ENCODE data around the gene KDM5B.
"Not testable (repeated sequence)": the region's sequence is repeated elsewhere in the genome, so short reads cannot be mapped to it uniquely, and the experiment has no call there.

KDM5B gene

DNA sequence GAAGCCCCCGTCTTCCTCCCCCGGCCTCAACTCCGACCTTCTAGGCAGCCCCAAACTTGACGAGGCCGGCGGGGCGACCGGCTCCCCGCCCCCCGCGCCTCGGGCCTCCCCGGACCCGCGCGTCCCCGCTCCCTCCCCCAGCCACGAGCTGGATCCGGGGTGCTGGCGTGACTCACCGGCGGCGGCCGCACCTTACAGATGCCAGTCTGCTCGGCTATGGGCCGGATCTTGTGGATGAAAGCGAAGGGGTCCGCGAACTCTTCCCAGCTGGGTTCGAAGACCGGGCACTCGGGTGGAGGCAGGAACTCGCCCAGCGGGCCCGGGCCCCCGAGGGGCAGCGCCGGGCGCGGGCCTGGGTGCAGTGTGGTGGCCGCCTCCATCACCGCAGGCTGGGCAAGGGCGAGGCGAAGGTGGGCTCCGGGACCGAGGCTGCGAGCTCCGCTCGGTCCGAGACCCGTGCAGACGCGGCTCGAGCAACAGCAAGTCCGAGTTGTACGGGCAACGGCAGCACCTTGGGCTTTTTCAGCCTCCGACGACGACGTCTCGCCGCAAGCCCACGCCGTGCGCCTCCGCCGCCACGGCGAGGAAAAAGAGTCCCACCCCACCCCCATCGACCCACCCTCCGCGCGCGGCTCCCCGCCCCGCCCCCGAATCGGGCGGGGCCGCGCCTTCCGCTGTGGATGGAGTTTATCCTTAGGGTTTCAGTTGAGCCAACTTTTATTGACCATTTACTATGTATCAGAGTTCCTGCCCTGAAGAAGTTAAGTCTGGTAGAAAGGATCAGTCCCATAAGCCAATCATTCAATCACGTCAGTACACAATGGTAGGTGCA is at the start of gene KDM5B:
KDM5B (minus strand) TSS at position 496 of the 832 bp plus-strand sequence; CDS start at position 380, 116 bp downstream.
- peak; percentile 23 to 49 (median 48) for DNase-seq

DNA sequence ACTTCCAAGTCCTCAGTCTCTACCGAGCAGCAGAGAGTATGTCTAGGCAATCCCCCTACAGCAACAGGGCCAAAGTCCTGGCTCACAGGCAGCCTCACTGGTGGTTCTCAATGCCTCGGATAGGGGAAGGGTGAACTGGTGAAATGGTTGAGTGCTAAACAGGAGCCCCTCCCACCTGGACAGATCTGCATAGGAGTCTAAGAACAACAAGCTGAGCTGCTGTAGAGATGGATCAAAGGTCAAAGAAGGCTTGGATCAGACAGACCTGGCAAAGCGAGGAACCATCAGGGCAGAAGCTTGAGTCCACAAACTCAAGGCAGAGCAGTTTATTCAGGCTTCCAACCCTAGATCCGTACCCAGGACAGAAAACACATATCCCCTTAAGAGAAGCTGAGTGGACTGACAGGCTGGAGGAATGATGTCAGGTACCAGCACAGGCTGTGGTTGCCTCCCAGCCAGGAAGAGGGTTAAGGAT is 49.0 kb upstream of the KDM5B start:
- no peak for DNase-seq

DNA sequence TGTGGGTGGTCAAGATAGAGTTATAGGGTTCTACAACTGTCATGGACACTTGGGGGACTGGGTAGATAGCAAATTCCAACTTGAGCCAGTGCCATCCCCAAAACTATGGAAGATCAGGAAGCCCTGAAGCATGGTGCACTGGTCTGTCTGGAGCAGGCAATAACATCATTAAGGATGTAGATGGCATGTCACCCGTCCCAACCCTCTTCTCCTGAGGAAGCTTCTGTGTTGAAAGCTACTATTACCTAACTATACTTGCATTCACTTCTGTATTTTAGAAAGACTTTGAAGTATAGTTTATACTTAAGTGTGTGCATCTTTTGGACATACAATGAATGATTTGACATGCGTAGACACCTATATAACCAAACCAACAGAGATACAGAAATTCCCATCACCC is 47.8 kb upstream of the KDM5B start:
- DNase-seq, result no peak

DNA sequence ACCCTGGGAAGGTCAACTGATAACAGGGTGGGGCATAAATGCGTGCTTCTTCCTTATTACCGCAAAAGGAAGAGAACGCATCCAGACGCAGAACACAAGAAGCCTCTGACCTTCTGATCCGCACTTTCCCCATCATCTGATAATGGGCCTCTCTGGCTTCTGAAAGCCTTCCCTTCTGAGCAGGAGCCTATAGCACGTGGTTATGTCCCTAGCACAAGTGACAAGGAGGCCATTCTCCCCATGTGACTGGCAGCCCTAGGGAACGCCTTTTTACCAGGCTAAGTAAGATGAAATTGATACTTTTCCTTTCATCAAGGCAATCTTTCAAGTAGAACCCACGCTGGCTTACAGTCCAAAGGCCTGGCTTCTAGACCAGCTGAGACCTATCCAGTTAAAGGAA is 46.6 kb upstream of the KDM5B start:
- no peak for DNase-seq

DNA sequence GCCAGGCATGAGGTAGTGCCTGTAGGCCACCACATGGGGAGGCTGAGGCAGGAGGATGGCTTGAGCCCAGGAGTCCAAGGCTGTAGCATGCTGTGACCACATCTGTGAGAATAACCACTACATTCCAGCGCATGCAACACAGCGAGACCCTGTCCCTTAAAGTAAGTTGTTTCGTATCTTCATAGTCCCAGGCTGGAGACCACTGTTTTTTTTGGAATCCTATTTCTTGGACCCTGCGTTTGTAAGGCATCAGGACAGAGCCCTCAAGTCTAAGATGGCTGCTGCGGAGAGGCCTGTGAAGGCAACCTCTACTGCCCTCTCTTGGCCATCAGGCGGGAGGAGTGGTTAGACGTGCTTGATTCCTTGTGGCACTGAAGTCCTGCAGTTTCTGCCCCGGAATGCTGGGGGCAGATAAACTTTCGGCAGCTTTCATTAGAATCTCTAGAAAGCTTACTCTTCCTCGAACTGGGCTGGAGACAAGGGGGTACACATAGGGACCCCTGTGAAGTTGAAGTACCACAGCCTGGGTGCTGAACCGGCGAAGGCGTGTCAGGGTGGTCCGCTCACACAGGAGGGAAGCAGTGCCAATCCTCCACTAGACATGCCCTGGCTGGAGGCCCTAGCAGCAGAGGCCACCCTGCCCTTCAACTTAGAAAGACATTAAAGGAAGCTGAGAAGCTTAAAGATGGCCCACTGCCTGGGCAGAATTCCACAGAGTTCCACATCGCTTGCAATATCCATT is 44.1 kb upstream of the KDM5B start:
- DNase-seq, result peak in 1 of 4 experiments; percentile 2

DNA sequence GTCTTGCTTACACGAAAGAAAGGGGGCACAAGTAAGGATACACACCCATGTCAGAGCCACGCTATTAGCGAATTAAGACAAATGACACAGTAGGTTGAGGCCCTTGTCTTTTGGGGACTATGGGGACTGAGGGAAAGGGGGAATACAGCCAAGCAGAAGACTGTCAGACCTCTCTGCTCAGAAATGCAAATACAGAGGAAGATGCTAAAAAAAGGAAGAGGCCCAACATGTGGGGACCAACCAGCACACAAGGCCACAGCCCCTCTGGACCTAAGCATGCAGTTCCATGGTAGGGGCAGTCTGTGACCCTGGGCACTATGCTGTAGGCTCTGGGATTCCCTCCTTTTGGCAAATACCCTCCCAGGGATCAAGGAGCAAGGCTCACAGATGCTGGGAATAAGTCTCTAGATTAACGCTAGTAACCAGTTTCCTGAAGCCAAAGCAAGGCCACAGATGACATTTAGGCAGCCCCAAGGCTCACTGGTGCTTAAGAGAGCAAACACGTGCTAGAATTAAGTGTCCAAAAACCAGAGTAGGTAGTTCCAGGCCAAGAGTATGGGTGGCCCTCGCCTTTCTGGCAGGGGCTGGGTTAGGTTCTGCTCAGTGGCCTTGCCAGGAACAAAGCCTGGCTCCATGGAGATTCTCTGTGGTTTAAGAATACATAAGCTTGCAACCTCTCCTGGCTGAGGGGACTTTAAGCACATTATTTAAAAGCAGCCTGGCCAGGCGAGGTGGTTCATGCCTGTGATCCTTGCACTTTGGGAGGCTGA is 42.6 kb upstream of the KDM5B start:
- no peak for DNase-seq

DNA sequence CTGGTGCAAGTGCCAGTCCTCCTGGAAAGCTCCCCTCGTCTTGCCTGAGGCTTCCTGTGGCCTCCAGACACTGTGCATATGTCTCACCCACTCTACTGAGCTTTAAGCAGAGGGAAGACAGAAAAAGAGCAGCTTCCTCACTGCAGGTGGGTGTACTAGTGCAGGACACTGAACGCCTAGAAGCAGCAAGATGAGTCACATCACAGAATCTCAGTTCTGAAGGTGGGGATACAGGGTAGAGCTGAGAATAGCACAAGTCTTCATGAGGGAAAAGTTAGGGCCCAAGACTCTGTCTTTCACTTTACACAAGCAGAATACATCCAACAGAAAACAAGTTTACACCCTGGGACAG is 39.9 kb upstream of the KDM5B start:
- DNase-seq, result no peak

DNA sequence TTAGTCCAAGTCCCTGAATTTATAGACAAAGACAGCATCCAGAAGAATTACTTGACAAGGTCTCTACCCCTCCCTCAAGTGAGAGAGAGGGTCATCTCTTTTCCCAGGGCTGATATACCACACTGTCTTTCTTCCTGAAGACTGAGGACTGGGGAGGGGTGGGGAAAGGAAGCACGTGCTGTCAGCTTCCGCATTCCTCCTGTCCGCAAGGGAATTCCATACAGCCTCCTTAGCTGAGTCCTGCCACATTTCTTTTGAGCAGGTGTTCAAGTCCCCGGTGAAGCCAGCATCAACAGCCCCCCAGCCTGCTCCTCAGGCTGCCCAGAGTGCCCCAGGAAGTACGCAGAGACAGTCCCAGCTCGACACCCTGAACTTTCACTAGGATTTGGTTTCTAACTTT is 36.7 kb upstream of the KDM5B start:
- DNase-seq, result no peak

DNA sequence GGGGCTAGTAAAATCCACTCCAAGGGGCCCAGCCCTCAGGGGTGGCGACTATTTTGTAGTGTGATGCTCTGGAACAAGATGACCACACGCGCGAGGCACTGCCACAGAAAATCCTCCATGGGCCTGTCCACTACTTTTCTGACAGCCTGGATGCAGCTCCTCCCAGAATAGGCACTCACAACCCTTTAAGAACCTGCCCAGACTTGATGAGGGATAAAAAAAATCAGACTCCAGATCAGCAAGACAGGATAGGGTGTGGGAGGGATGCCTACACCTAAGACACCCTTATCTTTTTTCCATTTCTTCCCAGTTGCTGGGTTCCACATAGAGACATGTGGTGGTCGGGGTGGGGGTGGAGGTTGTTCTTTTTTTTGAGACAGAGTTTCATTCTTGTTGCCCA is 36.0 kb upstream of the KDM5B start:
- DNase-seq, result no peak

DNA sequence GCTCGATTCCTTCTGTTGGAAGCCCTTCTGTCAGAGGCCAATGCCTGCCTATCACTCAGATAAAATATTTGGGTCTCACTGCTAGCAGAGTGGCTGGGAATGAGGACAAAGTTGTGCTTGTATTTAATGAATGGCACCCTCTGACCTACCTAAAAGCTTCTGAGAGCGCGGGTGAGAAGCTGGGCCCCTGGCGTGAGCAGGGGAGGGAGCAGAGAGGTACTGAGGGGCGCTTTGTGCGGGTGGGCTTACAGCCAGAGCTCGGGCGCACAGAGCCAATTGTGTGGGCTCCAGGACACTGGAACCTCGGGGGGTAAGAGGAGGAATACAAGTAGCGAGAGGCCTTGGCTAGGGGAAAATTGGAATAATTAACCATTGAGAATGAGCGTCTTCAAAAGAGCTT is 34.9 kb upstream of the KDM5B start:
- no peak for DNase-seq

DNA sequence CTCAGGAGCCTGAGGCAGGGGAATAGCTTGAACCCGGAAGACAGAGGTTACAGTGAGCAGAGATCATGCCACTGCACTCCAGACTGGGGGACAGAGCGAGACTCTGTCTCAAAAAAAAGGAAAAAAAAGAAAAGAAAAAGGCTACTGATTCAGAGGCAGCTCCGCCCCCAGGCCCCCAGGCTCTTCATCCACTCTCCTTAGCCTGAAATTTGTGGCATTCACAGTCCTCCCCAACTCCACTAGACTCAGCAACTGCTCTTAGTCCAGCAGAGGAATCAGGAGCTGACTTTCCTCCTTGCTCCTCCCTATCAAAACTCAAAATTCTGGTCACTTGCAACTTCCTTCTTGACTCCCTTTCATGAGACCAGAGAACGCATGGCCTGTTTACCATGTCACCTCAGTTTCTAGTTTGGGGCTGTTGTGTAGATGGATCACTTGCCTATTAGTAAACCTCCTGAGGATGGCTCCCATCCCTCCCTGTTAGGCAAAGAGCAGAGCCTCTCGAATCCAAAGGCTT is 29.6 kb upstream of the KDM5B start:
- DNase-seq, result no peak

DNA sequence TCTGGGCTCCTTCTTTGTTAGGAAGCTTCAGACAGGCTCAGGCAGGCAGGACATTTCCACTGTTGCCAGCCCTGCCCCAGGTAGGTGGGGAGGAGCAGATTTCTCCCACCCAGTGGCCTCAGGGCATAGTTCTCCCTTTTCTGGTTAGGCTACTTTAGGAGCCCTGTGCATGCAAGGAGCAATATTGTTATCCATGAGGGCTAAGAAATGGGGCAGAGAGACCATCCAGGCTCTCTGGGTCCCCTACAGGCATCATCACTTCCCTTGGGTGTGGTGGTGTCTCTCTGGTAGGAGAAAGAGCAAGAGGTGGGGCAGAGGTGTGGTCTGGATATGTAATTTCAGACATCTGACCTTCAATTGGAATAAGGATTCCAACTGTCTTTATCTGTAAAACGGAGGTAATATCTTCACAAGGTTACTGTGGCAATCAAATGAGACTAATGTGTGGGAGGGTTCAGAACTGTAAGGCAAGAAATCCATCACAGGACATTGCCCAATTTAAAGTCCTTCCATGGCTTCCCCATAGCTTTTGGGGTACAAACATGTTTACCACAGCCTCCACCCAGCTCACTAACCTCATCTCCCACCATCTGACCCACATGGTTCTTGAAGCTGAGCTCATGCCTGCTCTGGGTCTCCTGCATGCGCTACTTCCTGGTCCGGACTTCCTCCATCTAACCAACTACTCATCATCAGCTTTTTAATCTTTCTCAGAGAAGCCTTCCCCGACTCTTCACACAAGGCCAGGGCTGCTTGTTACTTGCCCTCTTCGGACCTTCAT is 28.6 kb upstream of the KDM5B start:
- no peak for DNase-seq

DNA sequence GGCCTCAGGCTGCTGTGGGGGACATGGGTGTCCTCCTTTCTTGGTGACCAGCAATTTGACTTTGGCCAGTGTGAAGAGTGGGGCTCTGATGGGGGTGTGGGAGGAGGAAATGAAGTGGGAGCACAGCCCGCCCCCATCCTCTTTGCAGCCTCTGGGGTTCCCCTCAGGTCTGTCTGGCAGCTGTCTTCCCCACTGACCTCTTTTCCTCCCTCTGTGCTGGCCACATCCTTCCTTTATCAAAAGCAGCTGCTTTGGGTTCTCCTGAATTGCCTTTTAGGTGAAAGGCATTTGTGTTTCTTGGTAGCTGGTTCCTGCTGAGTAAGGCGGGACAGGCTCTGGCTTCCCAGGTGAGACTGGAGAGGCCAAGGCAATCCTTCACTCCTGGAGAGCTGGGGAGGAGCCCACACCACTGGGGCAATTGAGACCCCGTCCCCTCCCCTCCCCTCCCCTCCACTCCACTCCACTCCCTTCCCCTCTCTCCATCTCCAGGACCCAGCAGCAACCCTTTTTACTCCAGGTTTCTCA is 27.4 kb upstream of the KDM5B start:
- DNase-seq, result no peak

DNA sequence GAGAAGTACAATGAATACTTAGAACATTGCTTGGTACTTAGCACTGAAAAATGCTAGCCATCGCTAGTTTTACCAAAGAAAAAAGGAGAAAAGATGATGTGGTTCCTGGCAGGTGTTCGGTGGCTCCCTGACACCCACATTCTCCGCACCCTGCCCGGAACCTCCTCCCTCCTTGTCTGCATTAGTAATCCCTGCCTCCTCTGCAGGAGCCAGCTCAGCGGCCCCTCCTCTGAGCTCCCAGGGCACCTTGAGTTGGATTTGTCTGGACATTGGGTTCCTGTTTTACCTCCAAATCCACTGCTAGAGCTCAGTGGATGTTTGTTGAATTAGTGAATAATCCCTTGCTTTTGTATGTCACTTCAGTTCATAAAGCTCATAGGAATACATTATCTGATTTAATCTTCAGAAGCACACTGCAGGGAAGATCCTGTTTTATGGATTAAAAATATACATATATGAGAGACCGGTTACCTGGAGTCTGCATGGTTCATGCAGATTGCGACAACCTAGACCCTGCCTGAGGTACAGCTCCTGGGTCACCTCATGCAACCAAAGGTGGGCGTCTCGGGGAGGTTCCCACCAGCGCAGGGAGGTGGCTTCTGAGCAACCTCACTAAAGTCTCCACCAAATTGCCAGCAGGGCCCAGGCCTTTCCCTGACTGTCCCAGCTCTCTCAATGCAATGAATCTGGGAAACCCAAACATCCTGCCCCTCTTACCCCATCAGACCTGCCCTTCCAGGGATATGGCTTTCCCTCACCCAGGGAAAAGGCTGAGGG is 26.7 kb upstream of the KDM5B start:
- no peak for DNase-seq

DNA sequence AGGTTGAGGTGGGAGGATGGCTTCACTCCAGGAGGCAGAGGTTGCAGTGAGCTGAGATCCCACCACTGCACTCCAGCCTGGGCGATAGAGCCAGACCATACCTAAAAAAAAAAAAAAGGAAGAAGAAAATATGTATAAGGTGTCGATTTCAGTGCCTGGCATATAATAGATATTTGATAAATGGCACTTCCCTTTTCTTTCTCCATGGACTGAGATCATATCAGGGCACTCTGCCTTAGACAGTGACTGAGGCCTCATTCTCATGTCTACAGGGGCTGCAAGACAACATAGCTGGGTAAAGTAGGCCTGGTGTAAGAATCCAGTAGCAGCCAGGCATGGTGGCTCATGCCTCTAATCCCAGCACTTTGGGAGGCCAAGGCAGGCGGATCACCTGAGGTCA is 23.7 kb upstream of the KDM5B start:
- no peak for DNase-seq

DNA sequence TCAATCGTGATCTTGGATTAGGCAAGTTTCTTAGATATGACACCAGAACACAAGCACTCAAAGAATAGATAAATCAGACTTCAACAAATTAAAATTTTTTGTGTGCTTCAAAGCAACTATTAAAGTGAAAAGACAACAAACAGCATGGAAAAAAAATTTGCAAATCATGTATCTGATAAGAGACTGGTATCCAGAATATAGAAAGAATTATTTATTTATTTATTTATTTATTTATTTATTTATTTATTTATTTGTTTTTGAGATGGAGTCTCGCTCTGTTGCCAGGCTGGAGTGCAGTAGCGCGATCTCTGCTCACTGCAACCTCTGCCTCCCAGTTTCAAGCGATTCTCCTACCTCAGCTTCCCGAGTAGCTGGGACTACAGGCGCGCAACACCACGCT is 21.0 kb upstream of the KDM5B start:
- not testable (repeated sequence) for DNase-seq

DNA sequence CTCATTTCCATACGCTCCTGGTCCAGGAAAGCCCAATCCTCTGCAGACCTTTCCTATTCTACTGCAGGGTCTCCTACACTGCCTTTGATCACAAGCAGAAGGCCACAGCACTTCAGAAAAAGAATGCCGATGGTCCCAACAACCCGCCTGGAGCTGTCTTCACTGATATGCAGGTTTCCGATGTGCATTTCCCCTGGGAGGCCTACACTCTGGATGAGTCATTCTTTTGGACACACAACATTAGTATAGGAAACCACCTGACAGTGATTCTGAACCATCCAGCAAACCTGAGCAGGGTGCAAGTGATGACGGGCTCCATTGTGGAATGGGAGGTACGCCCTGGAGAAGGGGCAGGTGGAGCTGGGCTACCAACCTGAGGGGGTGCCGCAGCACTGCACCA is 17.5 kb upstream of the KDM5B start:
- DNase-seq, result no peak

DNA sequence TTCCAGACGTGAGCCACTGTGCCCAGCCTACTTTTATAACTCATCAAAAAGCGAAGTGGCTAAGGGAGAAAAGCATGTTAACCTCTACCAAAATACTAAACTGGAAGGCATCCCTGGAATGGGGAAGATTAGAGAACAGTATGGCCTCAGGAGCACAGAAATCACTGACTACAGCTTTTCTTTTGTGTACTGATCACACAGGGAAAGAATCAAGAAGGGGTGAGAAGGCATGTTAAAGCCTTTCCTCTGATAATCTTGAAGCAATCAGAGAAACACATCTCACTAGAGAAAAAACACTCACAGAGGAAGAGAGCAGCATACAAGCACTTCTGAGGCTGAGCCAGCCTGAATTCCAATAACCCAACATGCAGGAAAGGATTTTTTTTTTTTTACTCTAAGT is 13.2 kb upstream of the KDM5B start:
- DNase-seq, result no peak

DNA sequence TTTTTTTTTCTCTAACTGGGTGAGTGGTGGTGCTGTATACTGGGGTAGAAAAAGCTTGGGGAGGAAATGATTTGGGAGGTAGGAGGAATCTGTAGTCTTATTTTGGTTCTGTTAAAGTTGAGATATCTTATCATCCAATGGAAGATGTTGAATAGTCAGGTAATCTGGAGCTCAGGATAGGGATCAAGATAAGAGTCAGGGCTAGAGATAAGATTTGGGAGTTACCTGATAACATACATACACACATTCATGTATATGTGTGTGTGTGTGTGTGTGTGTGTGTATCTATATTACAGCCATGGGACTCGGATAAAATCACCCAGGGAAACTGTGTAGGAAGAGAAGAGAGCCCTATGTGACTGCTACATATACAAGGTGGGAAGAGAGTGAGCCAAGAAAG is 10.6 kb upstream of the KDM5B start:
- no peak for DNase-seq

DNA sequence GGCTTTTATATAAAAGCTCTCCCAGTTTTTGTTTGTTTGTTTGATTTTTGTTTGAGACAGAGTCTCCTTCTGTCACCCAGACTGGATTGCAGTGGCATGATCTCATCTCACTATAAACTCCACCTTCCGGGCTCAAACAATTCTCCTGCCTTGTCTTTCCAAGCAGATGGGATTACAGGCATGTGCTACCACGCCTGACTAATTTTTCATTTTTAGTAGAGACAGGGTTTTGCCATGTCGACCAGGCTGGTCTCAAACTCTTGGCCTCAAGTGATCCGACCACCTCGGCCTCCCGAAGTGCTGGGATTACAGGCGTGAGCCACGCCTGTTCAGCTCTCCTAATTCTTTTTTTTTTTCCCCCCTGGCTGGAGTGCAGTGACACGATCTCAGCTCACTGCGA is 6.9 kb upstream of the KDM5B start:
- DNase-seq, result no peak
